Neuronal stem cell (in vitro differentiated cells): ENCODE data around the gene HS3ST3A1.

Source experiments
- DNase-seq: peaks from one replicate; pipeline ENCODE4 v3.0.0-alpha.2; 2013; ENCODE audit warnings: low spot score
- H2AFZ ChIP-seq: one replicate; pipeline ENCODE4 v1.6.1; 2013; ENCODE audit warnings: mild to moderate bottlenecking, low read length, inconsistent platforms
- H2AK5ac ChIP-seq: 2 replicates; pipeline ENCODE4 v1.6.1; 2013; ENCODE audit warnings: low read depth, mild to moderate bottlenecking, inconsistent platforms, low read length, moderate library complexity, mixed read lengths
- H2BK120ac ChIP-seq: 2 replicates; pipeline ENCODE4 v1.6.1; 2013; ENCODE audit warnings: low read depth, mild to moderate bottlenecking, inconsistent platforms, low read length, moderate library complexity, mixed read lengths
- H2BK12ac ChIP-seq: one replicate; pipeline ENCODE4 v1.6.1; 2013; ENCODE audit warnings: low read length, inconsistent platforms
- H2BK15ac ChIP-seq: 2 replicates; pipeline ENCODE4 v1.6.1; 2013; ENCODE audit warnings: mild to moderate bottlenecking, low read length, inconsistent platforms, mixed read lengths
- H2BK5ac ChIP-seq: one replicate; pipeline ENCODE4 v1.6.1; 2013; ENCODE audit warnings: inconsistent platforms, mild to moderate bottlenecking, low read length, moderate library complexity
- H3K14ac ChIP-seq: one replicate; pipeline ENCODE4 v1.6.1; 2013; ENCODE audit warnings: low read length, inconsistent platforms
- H3K18ac ChIP-seq: 2 replicates; pipeline ENCODE4 v1.6.1; 2013; ENCODE audit warnings: low read length, inconsistent platforms
- H3K23ac ChIP-seq: 2 replicates; pipeline ENCODE4 v1.6.1; 2013; ENCODE audit warnings: low read depth, mild to moderate bottlenecking, mixed read lengths, low read length, inconsistent platforms; ENCODE audit not compliant: poor library complexity
- H3K27ac ChIP-seq: replicated peaks from 3 replicates; pipeline ENCODE4 v1.5.1; 2013; ENCODE audit warnings: low read length, inconsistent platforms
- H3K27me3 ChIP-seq, 3 experiments: 2 replicates each; pipeline ENCODE4 v1.6.1; 2013; ENCODE audit warnings: low read length in 3 of 3, mild to moderate bottlenecking in 2 of 3, inconsistent platforms in 1 of 3, low read depth in 1 of 3, mixed read lengths in 1 of 3, moderate library complexity in 1 of 3; ENCODE audit not compliant: control insufficient read depth in 3 of 3, insufficient read depth in 3 of 3
- H3K36me3 ChIP-seq, 2 donors: replicated peaks in 1 of 2; 2 replicates each; pipeline ENCODE4 v1.6.1; 2013; ENCODE audit warnings: low read length in 2 of 2; ENCODE audit not compliant: control insufficient read depth in 2 of 2, insufficient read depth in 2 of 2
- H3K4ac ChIP-seq: 2 replicates; pipeline ENCODE4 v1.6.1; 2013; ENCODE audit warnings: inconsistent platforms, mild to moderate bottlenecking, low read length, moderate library complexity
- H3K4me1 ChIP-seq, 2 donors: 1 replicate in 1 of 2; 2 replicates in 1 of 2; pipeline ENCODE4 v1.6.1; 2013; ENCODE audit warnings: low read length in 2 of 2, low read depth in 1 of 2; ENCODE audit not compliant: control insufficient read depth in 2 of 2, insufficient read depth in 1 of 2
- H3K4me2 ChIP-seq: one replicate; pipeline ENCODE4 v1.6.1; 2013; ENCODE audit warnings: mild to moderate bottlenecking, low read length, inconsistent platforms; ENCODE audit not compliant: insufficient read depth, poor library complexity, severe bottlenecking
- H3K4me3 ChIP-seq, 2 donors: 2 replicates each; pipeline ENCODE4 v1.5.1; 2013; ENCODE audit warnings: low read length in 2 of 2, mild to moderate bottlenecking in 2 of 2, inconsistent platforms in 1 of 2, moderate library complexity in 1 of 2
- H3K79me1 ChIP-seq: one replicate; pipeline ENCODE4 v1.6.1; 2013; ENCODE audit warnings: low read depth, mild to moderate bottlenecking, inconsistent platforms, low read length, moderate library complexity
- H3K9ac ChIP-seq: one replicate; pipeline ENCODE4 v1.6.1; 2013; ENCODE audit warnings: mild to moderate bottlenecking, low read depth, low read length, inconsistent platforms; ENCODE audit not compliant: poor library complexity
- H3K9me3 ChIP-seq, 2 donors: replicated peaks in 1 of 2; 2 replicates each; pipeline versions ENCODE3 to v1.6.1; 2013; ENCODE audit warnings: low read length in 2 of 2, mild to moderate bottlenecking in 2 of 2, inconsistent platforms in 1 of 2, low read depth in 1 of 2, mixed read lengths in 1 of 2, moderate library complexity in 1 of 2; ENCODE audit not compliant: control insufficient read depth in 2 of 2, insufficient read depth in 1 of 2
- H4K8ac ChIP-seq: one replicate; pipeline ENCODE4 v1.6.1; 2013; ENCODE audit warnings: low read depth, mild to moderate bottlenecking, inconsistent platforms, low read length, moderate library complexity
- H4K91ac ChIP-seq: one replicate; pipeline ENCODE4 v1.6.1; 2013; ENCODE audit warnings: low read length, low read depth, mild to moderate bottlenecking, inconsistent platforms; ENCODE audit not compliant: poor library complexity
- WGBS, 2 donors: extraction: QIAGEN DNeasy Blood & Tissue Kit; methylation state at CpG; one replicate each; pipeline ENCODE4 v1.1.7; 2013; ENCODE audit warnings: missing lambda C conversion rate in 2 of 2, mixed read lengths in 1 of 2; ENCODE audit not compliant: insufficient read length in 2 of 2, insufficient replicate concordance in 1 of 2; ENCODE audit errors: extremely low coverage in 2 of 2; 5-methylcytosine and 5-hydroxymethylcytosine counted together

Gene HS3ST3A1

GRCh38 chr17:13537167-13537731, 64.5 kb downstream of the HS3ST3A1 start:
- peaks cover 3 to 19% of the 10 kb centered on the region in 2 donors for H3K9me3 ChIP-seq
- no peak overlapping the region for H3K27ac ChIP-seq
- H3K4me2 ChIP-seq: no peak overlapping the region
- H2BK15ac ChIP-seq: no peak overlapping the region
- H3K4me3 ChIP-seq: no peak overlapping the region
- peaks cover 0 to 73% of the 10 kb centered on the region in 2 donors for H3K36me3 ChIP-seq
- no peak for DNase-seq
- no peak overlapping the region for H3K4ac ChIP-seq
- H2AK5ac ChIP-seq: no peak overlapping the region
- H2BK5ac ChIP-seq: no peak overlapping the region
- H3K4me1 ChIP-seq: no peaks in the 10 kb centered on the region
- H2AFZ ChIP-seq: no peak overlapping the region
- H3K14ac ChIP-seq: no peak overlapping the region
- no peaks in the 10 kb centered on the region for H3K27me3 ChIP-seq
- H2BK12ac ChIP-seq: no peak overlapping the region
- no peak overlapping the region for H3K9ac ChIP-seq
- H4K8ac ChIP-seq: no peak overlapping the region
- WGBS, 2 donors: no CpG with 5 or more reads among the region's 5 CpGs
- no peak overlapping the region for H3K23ac ChIP-seq
- no peaks in the 10 kb centered on the region for H3K79me1 ChIP-seq
- H2BK120ac ChIP-seq: no peak overlapping the region
- H3K18ac ChIP-seq: no peak overlapping the region
- H4K91ac ChIP-seq: no peak overlapping the region

- Histone ChIP-seq H3K27me3 (no peaks in the 10 kb centered on the region), H3K4me3 (no peak overlapping the region), H3K4me1 (peaks cover 0 to 2% of the 10 kb centered on the region in 2 donors), H4K91ac (no peak overlapping the region), H4K8ac (no peak overlapping the region), H2BK12ac (no peak overlapping the region), H3K23ac (no peak overlapping the region), H2BK15ac (no peak overlapping the region), H3K14ac (no peak overlapping the region), H2BK5ac (no peak overlapping the region), H3K9ac (no peak overlapping the region), H3K9me3 (peaks cover 3 to 14% of the 10 kb centered on the region in 2 donors), H3K4me2 (no peak overlapping the region), H2AFZ (no peak overlapping the region), H3K79me1 (no peaks in the 10 kb centered on the region), H3K36me3 (peaks cover 0 to 59% of the 10 kb centered on the region in 2 donors), H2BK120ac (no peak overlapping the region), H3K4ac (no peak overlapping the region), H3K27ac (no peak overlapping the region), H3K18ac (no peak overlapping the region), H2AK5ac (no peak overlapping the region)
- no CpG with 5 or more reads among the region's 1 CpG for WGBS, 2 donors
- no peak for DNase-seq
Measured at GRCh38 chr17:13534946-13535345, 66.8 kb downstream of the HS3ST3A1 start.

- Histone ChIP-seq H2AK5ac (no peak overlapping the region), H2BK12ac (no peak overlapping the region), H3K9ac (no peak overlapping the region), H3K4me2 (no peak overlapping the region), H2BK15ac (no peak overlapping the region), H3K9me3 (peaks cover 3 to 12% of the 10 kb centered on the region in 2 donors), H3K4me1 (peaks cover 2 to 7% of the 10 kb centered on the region in 2 donors), H3K27ac (no peak overlapping the region), H4K91ac (no peak overlapping the region), H2AFZ (no peak overlapping the region), H3K4me3 (no peak overlapping the region), H3K27me3 (no peaks in the 10 kb centered on the region), H3K23ac (no peak overlapping the region), H3K18ac (no peak overlapping the region), H3K36me3 (peaks cover 0 to 52% of the 10 kb centered on the region in 2 donors), H4K8ac (no peak overlapping the region), H3K4ac (no peak overlapping the region), H3K79me1 (no peaks in the 10 kb centered on the region), H2BK5ac (no peak overlapping the region), H3K14ac (no peak overlapping the region), H2BK120ac (no peak overlapping the region)
- no peak for DNase-seq
- WGBS, 2 donors: no CpG with 5 or more reads among the region's 2 CpGs
Measured at GRCh38 chr17:13531721-13532120, 70.0 kb downstream of the HS3ST3A1 start.

GRCh38 chr17:13525876-13526275, 75.9 kb downstream of the HS3ST3A1 start:
- H4K8ac ChIP-seq: no peak overlapping the region
- no peak overlapping the region for H2BK15ac ChIP-seq
- no peak overlapping the region for H3K9ac ChIP-seq
- H2BK5ac ChIP-seq: no peak overlapping the region
- no peak overlapping the region for H2BK12ac ChIP-seq
- peaks cover 0 to 39% of the 10 kb centered on the region in 2 donors for H3K36me3 ChIP-seq
- H2BK120ac ChIP-seq: no peak overlapping the region
- H3K4me1 ChIP-seq: peaks cover 0 to 9% of the 10 kb centered on the region in 2 donors
- H3K79me1 ChIP-seq: no peaks in the 10 kb centered on the region
- DNase-seq: no peak
- no peaks in the 10 kb centered on the region for H3K27me3 ChIP-seq
- H3K4me3 ChIP-seq: no peak overlapping the region
- H3K18ac ChIP-seq: no peak overlapping the region
- no peaks in the 10 kb centered on the region for H3K9me3 ChIP-seq
- H3K4ac ChIP-seq: no peak overlapping the region
- no peak overlapping the region for H3K4me2 ChIP-seq
- no peak overlapping the region for H2AFZ ChIP-seq
- no peak overlapping the region for H4K91ac ChIP-seq
- no peak overlapping the region for H2AK5ac ChIP-seq
- no peak overlapping the region for H3K23ac ChIP-seq
- no peak overlapping the region for H3K27ac ChIP-seq
- H3K14ac ChIP-seq: no peak overlapping the region
- WGBS, 2 donors: no CpG with 5 or more reads among the region's 3 CpGs
